Trophoblast cell (in vitro differentiated cells and primary cell): ENCODE data around the gene RRBP1.
A peak's percentile ranks its signal among the peaks of the same experiment; 100 is the strongest.

Experiments used
- DNase-seq, 2 donors: peaks; one replicate each; pipeline ENCODE4 v3.0.0-alpha.2; 2016
- H2AFZ ChIP-seq: 2 replicates; pipeline ENCODE4 v1.6.1; 2013; ENCODE audit warnings: low read length, moderate library complexity, mild to moderate bottlenecking; ENCODE audit not compliant: insufficient read depth, poor library complexity
- H2AK5ac ChIP-seq: 2 replicates; pipeline ENCODE4 v1.6.1; 2013; ENCODE audit warnings: mild to moderate bottlenecking, low read length
- H2BK120ac ChIP-seq: 2 replicates; pipeline ENCODE4 v1.6.1; 2013; ENCODE audit warnings: low read length, mild to moderate bottlenecking, moderate library complexity; ENCODE audit not compliant: insufficient read depth, poor library complexity
- H2BK12ac ChIP-seq: 2 replicates; pipeline ENCODE4 v1.6.1; 2013; ENCODE audit warnings: mild to moderate bottlenecking, low read length, moderate library complexity
- H2BK5ac ChIP-seq: 2 replicates; pipeline ENCODE4 v1.6.1; 2013; ENCODE audit warnings: low read length, low read depth, moderate library complexity, mild to moderate bottlenecking; ENCODE audit not compliant: poor library complexity
- H3K14ac ChIP-seq: 2 replicates; pipeline ENCODE4 v1.6.1; 2013; ENCODE audit warnings: mild to moderate bottlenecking, low read length
- H3K18ac ChIP-seq: 2 replicates; pipeline ENCODE4 v1.6.1; 2013; ENCODE audit warnings: mild to moderate bottlenecking, low read length
- H3K23ac ChIP-seq: 2 replicates; pipeline ENCODE4 v1.6.1; 2013; ENCODE audit warnings: low read length
- H3K27ac ChIP-seq: 2 replicates; pipeline ENCODE4 v1.5.1; 2013; ENCODE audit warnings: low read depth, mild to moderate bottlenecking, inconsistent platforms, low read length, moderate library complexity
- H3K27me3 ChIP-seq: 2 replicates; pipeline ENCODE4 v1.6.1; 2013; ENCODE audit warnings: inconsistent platforms, mild to moderate bottlenecking, low read length, moderate library complexity; ENCODE audit not compliant: insufficient read depth
- H3K36me3 ChIP-seq, 2 experiments: 1 replicate in 1 of 2; 2 replicates in 1 of 2; pipeline ENCODE4 v1.6.1; 2013; ENCODE audit warnings: low read length in 2 of 2, mild to moderate bottlenecking in 2 of 2, moderate library complexity in 1 of 2; ENCODE audit not compliant: insufficient read depth in 2 of 2, control insufficient read depth in 1 of 2
- H3K4ac ChIP-seq: 2 replicates; pipeline ENCODE4 v1.6.1; 2013; ENCODE audit warnings: low read depth, mild to moderate bottlenecking, low read length, moderate library complexity
- H3K4me1 ChIP-seq, 2 experiments: 1 replicate in 1 of 2; 2 replicates in 1 of 2; pipeline ENCODE4 v1.6.1; 2013; ENCODE audit warnings: low read length in 2 of 2, mild to moderate bottlenecking in 2 of 2, moderate library complexity in 1 of 2; ENCODE audit not compliant: insufficient read depth in 2 of 2, control insufficient read depth in 1 of 2
- H3K4me2 ChIP-seq: 2 replicates; pipeline ENCODE4 v1.6.1; 2013; ENCODE audit warnings: inconsistent platforms, mild to moderate bottlenecking, low read length, moderate library complexity
- H3K4me3 ChIP-seq: 2 replicates; pipeline ENCODE4 v1.5.1; 2013; ENCODE audit warnings: mild to moderate bottlenecking, low read depth, low read length, inconsistent platforms
- H3K79me1 ChIP-seq: one replicate; pipeline ENCODE4 v1.6.1; 2013; ENCODE audit warnings: low read length
- H3K79me2 ChIP-seq: 2 replicates; pipeline ENCODE4 v1.6.1; 2013; ENCODE audit warnings: low read length, mild to moderate bottlenecking; ENCODE audit not compliant: control insufficient read depth, insufficient read depth, poor library complexity
- H3K9ac ChIP-seq: 2 replicates; pipeline ENCODE4 v1.6.1; 2013; ENCODE audit warnings: mild to moderate bottlenecking, low read length
- H3K9me3 ChIP-seq: 2 replicates; pipeline ENCODE4 v1.6.1; 2013; ENCODE audit warnings: low read depth, mild to moderate bottlenecking, control low read depth, inconsistent platforms, low read length; ENCODE audit not compliant: insufficient read depth
- H4K12ac ChIP-seq: 2 replicates; pipeline ENCODE4 v1.6.1; 2013; ENCODE audit warnings: low read depth, mild to moderate bottlenecking, low read length, moderate library complexity
- H4K8ac ChIP-seq: 2 replicates; pipeline ENCODE4 v1.6.1; 2013; ENCODE audit warnings: low read depth, mild to moderate bottlenecking, low read length, moderate library complexity
- H4K91ac ChIP-seq: one replicate; pipeline ENCODE4 v1.6.1; 2013; ENCODE audit warnings: low read depth, mild to moderate bottlenecking, low read length, moderate library complexity
- WGBS: extraction: QIAGEN DNeasy Blood & Tissue Kit; methylation state at CpG from one replicate; pipeline ENCODE4 v1.1.7; 2013; ENCODE audit warnings: missing lambda C conversion rate; ENCODE audit not compliant: insufficient read length, insufficient coverage; ENCODE audit errors: extremely low coverage; 5-methylcytosine and 5-hydroxymethylcytosine counted together

The RRBP1 gene

GRCh38 chr20:17617868-17618672, 64.0 kb downstream of the RRBP1 start:
- Histone ChIP-seq H4K12ac (no peak overlapping the region), H3K23ac (no peak overlapping the region), H2BK12ac (no peak overlapping the region), H3K27ac (no peak overlapping the region), H3K9ac (no peak overlapping the region), H3K4me3 (no peak overlapping the region), H3K9me3 (peaks cover 4% of the 10 kb centered on the region), H4K91ac (no peak overlapping the region), H3K79me1 (no peaks in the 10 kb centered on the region), H2BK5ac (no peak overlapping the region), H3K14ac (no peak overlapping the region), H3K4me2 (no peak overlapping the region), H3K4me1 (no peaks in the 10 kb centered on the region), H2BK120ac (no peak overlapping the region), H3K36me3 (peaks cover 97 to 98% of the 10 kb centered on the region in 2 experiments), H2AFZ (no peak overlapping the region), H4K8ac (no peak overlapping the region), H3K27me3 (no peaks in the 10 kb centered on the region), H3K18ac (no peak overlapping the region), H3K4ac (no peak overlapping the region), H2AK5ac (no peak overlapping the region), H3K79me2 (no peaks in the 10 kb centered on the region)
- WGBS, result no CpG with 5 or more reads among the region's 20 CpGs
- no peak for DNase-seq

GRCh38 chr20:17617212-17617867, 64.7 kb downstream of the RRBP1 start:
- no peak overlapping the region for H3K27ac ChIP-seq
- no peaks in the 10 kb centered on the region for H3K79me2 ChIP-seq
- H3K36me3 ChIP-seq, result peaks cover 93 to 96% of the 10 kb centered on the region in 2 experiments
- H3K9ac ChIP-seq, result no peak overlapping the region
- no peak overlapping the region for H4K91ac ChIP-seq
- H3K4ac ChIP-seq, result no peak overlapping the region
- H4K12ac ChIP-seq, result no peak overlapping the region
- no peak overlapping the region for H2BK120ac ChIP-seq
- H3K4me2 ChIP-seq, result no peak overlapping the region
- peak in 1 of 2 donors; percentile 40 for DNase-seq
- no CpG with 5 or more reads among the region's 15 CpGs for WGBS
- H3K14ac ChIP-seq, result no peak overlapping the region
- no peak overlapping the region for H2AFZ ChIP-seq
- H4K8ac ChIP-seq, result no peak overlapping the region
- H2BK12ac ChIP-seq, result no peak overlapping the region
- peaks cover 0 to 2% of the 10 kb centered on the region in 2 experiments for H3K4me1 ChIP-seq
- H3K79me1 ChIP-seq, result no peaks in the 10 kb centered on the region
- no peak overlapping the region for H2BK5ac ChIP-seq
- no peak overlapping the region for H2AK5ac ChIP-seq
- H3K4me3 ChIP-seq, result no peak overlapping the region
- no peaks in the 10 kb centered on the region for H3K27me3 ChIP-seq
- peaks cover 4% of the 10 kb centered on the region for H3K9me3 ChIP-seq
- H3K18ac ChIP-seq, result no peak overlapping the region
- no peak overlapping the region for H3K23ac ChIP-seq

- no peak overlapping the region for H4K12ac ChIP-seq
- no peak overlapping the region for H3K4ac ChIP-seq
- no peak overlapping the region for H2BK120ac ChIP-seq
- no peak overlapping the region for H3K4me2 ChIP-seq
- H3K36me3 ChIP-seq, result peaks cover 89 to 93% of the 10 kb centered on the region in 2 experiments
- no peak overlapping the region for H2AK5ac ChIP-seq
- H2AFZ ChIP-seq, result no peak overlapping the region
- H3K9ac ChIP-seq, result no peak overlapping the region
- no peak overlapping the region for H2BK12ac ChIP-seq
- H3K23ac ChIP-seq, result no peak overlapping the region
- H3K9me3 ChIP-seq, result peaks cover 4% of the 10 kb centered on the region
- no peak overlapping the region for H4K8ac ChIP-seq
- no peak overlapping the region for H4K91ac ChIP-seq
- H3K79me2 ChIP-seq, result no peaks in the 10 kb centered on the region
- no peaks in the 10 kb centered on the region for H3K79me1 ChIP-seq
- no peak overlapping the region for H3K14ac ChIP-seq
- no peak overlapping the region for H3K27ac ChIP-seq
- no peak overlapping the region for H3K18ac ChIP-seq
- no peak overlapping the region for H2BK5ac ChIP-seq
- DNase-seq, result no peak
- H3K27me3 ChIP-seq, result no peaks in the 10 kb centered on the region
- no peak overlapping the region for H3K4me3 ChIP-seq
- peaks cover 0 to 2% of the 10 kb centered on the region in 2 experiments for H3K4me1 ChIP-seq
- no CpG with 5 or more reads among the region's 22 CpGs for WGBS
Measured at GRCh38 chr20:17616480-17617211, 65.4 kb downstream of the RRBP1 start.

- H3K9me3 ChIP-seq, result peaks cover 2% of the 10 kb centered on the region
- H3K27ac ChIP-seq, result no peak overlapping the region
- WGBS, result no CpG with 5 or more reads among the region's 22 CpGs
- H3K14ac ChIP-seq, result no peak overlapping the region
- H3K4me3 ChIP-seq, result no peak overlapping the region
- H2BK120ac ChIP-seq, result no peak overlapping the region
- no peak for DNase-seq
- H3K4ac ChIP-seq, result no peak overlapping the region
- no peak overlapping the region for H3K9ac ChIP-seq
- no peaks in the 10 kb centered on the region for H3K79me1 ChIP-seq
- H3K23ac ChIP-seq, result no peak overlapping the region
- H2BK5ac ChIP-seq, result no peak overlapping the region
- H3K18ac ChIP-seq, result no peak overlapping the region
- no peak overlapping the region for H2AFZ ChIP-seq
- H3K4me2 ChIP-seq, result no peak overlapping the region
- peaks cover 0 to 2% of the 10 kb centered on the region in 2 experiments for H3K4me1 ChIP-seq
- H3K36me3 ChIP-seq, result peaks cover 84 to 88% of the 10 kb centered on the region in 2 experiments
- no peak overlapping the region for H4K12ac ChIP-seq
- H2BK12ac ChIP-seq, result no peak overlapping the region
- H3K79me2 ChIP-seq, result no peaks in the 10 kb centered on the region
- H4K8ac ChIP-seq, result no peak overlapping the region
- no peak overlapping the region for H4K91ac ChIP-seq
- no peaks in the 10 kb centered on the region for H3K27me3 ChIP-seq
- H2AK5ac ChIP-seq, result no peak overlapping the region
Measured at GRCh38 chr20:17615645-17616479, 66.2 kb downstream of the RRBP1 start.
